HG03045 (cell line): ENCODE results near the gene VPS16.

Experiments
- ATAC-seq: cut with Tn5 transposase; IDR thresholded peaks from one replicate; pipeline ENCODE4 v1.9.1; 2021; ENCODE audit warnings: mild to moderate bottlenecking, moderate library complexity; ENCODE audit not compliant: unreplicated experiment

Gene VPS16

GRCh38 chr20:2833761-2834160 is 6.8 kb upstream of the VPS16 start:
- no peak for ATAC-seq

- no peak for ATAC-seq
Observed at GRCh38 chr20:2834401-2835110, 6.0 kb upstream of the VPS16 start.

- no peak for ATAC-seq
Observed at GRCh38 chr20:2835331-2835796, 5.2 kb upstream of the VPS16 start.

GRCh38 chr20:2836035-2836434 is 4.5 kb upstream of the VPS16 start:
- ATAC-seq, result no peak

- no peak for ATAC-seq
Observed at GRCh38 chr20:2837221-2837960, 3.2 kb upstream of the VPS16 start.

- ATAC-seq, result no peak
Observed at GRCh38 chr20:2838170-2838797, 2.3 kb upstream of the VPS16 start.

GRCh38 chr20:2838847-2839671 is 1.5 kb upstream of the VPS16 start:
- no peak for ATAC-seq

- no peak for ATAC-seq
Observed at GRCh38 chr20:2839732-2840137, 810 bp upstream of the VPS16 start.

- ATAC-seq, result peak; percentile 39
Observed at GRCh38 chr20:2840967-2841531, 504 bp downstream of the VPS16 start.

GRCh38 chr20:2845607-2846006 is 5.1 kb downstream of the VPS16 start:
- no peak for ATAC-seq

- no peak for ATAC-seq
Observed at GRCh38 chr20:2846698-2847097, 6.2 kb downstream of the VPS16 start.

- no peak for ATAC-seq
Observed at GRCh38 chr20:2847802-2848201, 7.3 kb downstream of the VPS16 start.

GRCh38 chr20:2849529-2849928 is 9.0 kb downstream of the VPS16 start:
- ATAC-seq, result no peak

GRCh38 chr20:2851086-2851485 is 10.5 kb downstream of the VPS16 start:
- no peak for ATAC-seq

GRCh38 chr20:2858591-2858990 is 18.0 kb downstream of the VPS16 start:
- no peak for ATAC-seq

GRCh38 chr20:2859330-2860121 is 19.0 kb downstream of the VPS16 start:
- no peak for ATAC-seq

GRCh38 chr20:2864626-2865025 is 24.1 kb downstream of the VPS16 start:
- ATAC-seq, result no peak

GRCh38 chr20:2865101-2865500 is 24.6 kb downstream of the VPS16 start:
- ATAC-seq, result no peak

- ATAC-seq, result no peak
Observed at GRCh38 chr20:2865630-2866029, 25.1 kb downstream of the VPS16 start.

GRCh38 chr20:2866236-2866635 is 25.7 kb downstream of the VPS16 start:
- ATAC-seq, result no peak
